ENCODE results near the gene ABAT. TPM values are rescaled to one million over a fixed set of nuclear protein-coding genes. Genes with fewer than 3 reads are reported as not detected.
A peak's percentile ranks its signal among the peaks of the same experiment; 100 is the strongest.

The ABAT gene
- total and polyA plus RNA-seq, 2 of the 8 experiments (the other 6 are each of a cell fraction or from before 2014, with no cell fraction given): 6.4 to 8.4 TPM

DNA sequence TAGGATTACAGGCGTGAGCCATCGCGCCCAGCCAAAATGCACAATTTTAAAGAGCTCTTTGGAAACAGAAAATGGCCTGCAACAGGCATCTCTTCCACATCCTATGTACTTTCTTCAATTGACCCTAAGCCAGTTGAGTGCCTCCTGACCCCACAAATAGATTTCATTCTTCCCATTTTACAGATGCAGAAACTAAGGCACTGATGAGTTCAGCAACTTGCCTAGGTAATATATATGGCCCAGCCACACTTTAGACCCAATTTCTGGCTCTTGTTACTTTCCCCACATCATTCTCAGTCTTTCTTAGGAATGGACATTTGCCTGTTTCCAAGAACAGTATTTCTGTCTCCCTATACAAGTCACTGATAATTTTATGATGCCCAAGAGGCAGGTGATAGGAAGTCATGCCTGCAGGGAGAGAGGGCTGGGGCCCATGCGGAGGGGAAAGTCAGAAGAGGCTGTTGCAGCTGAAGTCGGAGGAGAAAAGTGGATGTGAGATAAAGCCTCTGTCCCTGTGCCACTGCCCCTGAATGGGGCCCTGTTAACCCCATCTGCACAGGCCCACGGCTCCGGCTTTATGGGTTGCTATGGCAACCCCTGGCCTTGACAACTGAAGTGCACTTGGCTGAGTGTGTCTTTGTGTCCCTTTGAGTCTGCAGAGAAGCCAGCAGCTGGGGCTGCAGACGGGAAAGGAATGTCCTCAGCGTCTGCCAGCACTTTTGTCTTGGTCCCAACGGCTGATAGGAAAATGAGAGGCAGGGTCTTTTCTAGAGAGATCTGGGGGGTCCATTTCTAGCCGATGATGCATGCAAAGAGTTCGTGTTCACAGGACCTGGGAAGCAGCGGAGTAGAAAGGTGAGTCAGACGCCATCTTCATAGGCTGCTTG, 45.9 kb downstream of the ABAT start:
- no peak overlapping the region for H3K9ac ChIP-seq (replicated peaks in 1 of 4; ENCODE audit: extremely low read depth in 1 of 4, low read depth in 3 of 4, low read length in 3 of 4)
- POLR2A ChIA-PET (ENCODE audit: partially characterized antibody): interaction anchor here (1.2 to 1.5 kb wide), 2 partner anchors 30 to 63 kb away, joined by 3 to 4 read pairs; no protein-coding TSS in a partner anchor
- no peak overlapping the region for H4K8ac ChIP-seq (ENCODE audit: extremely low read depth, insufficient read depth, low read length)
- no peak overlapping the region for H2BK15ac ChIP-seq (ENCODE audit: low read length)
- no peak overlapping the region for H3K18ac ChIP-seq (ENCODE audit: extremely low read depth, low read length)
- no peaks in the 10 kb centered on the region for H3K36me3 ChIP-seq (ENCODE audit: control insufficient read depth in 2 of 4, insufficient read depth in 4 of 4, low read length in 3 of 4)
- no peaks in the 10 kb centered on the region for H4K20me1 ChIP-seq (replicated peaks in 1 of 2; ENCODE audit: control insufficient read depth in 1 of 2, insufficient read depth in 2 of 2, low read length in 2 of 2)
- no peak overlapping the region for H2AFZ ChIP-seq (ENCODE audit: low read length)
- H3K4me3 ChIP-seq (ENCODE audit: extremely low read depth in 1 of 4, insufficient read depth in 2 of 4, low read depth in 3 of 4, low read length in 4 of 4): no peak overlapping the region
- TF ChIP-seq JUN (IDR thresholded peaks at IDR 0.05; ENCODE audit: low read depth, low read length) (no peak), ASH2L (IDR thresholded peaks at IDR 0.05; ENCODE audit: low read length) (peak; percentile 28), SIN3A (conservative IDR thresholded peaks at IDR 0.05 in 1 of 2, IDR thresholded peaks at IDR 0.05 in 1 of 2; ENCODE audit: low read depth in 1 of 2, low read length in 2 of 2) (peak; percentile 64 to 75; a peak in 2 of 4 replicates), GTF2F1 (IDR thresholded peaks at IDR 0.05; ENCODE audit: borderline replicate concordance, low read depth, low read length) (no peak)
- H3K23ac ChIP-seq (ENCODE audit: insufficient read length): no peak overlapping the region
- H2AK5ac ChIP-seq (ENCODE audit: low read depth, low read length): no peak overlapping the region
- no peak overlapping the region for H2BK12ac ChIP-seq (ENCODE audit: low read depth, low read length)
- H3K56ac ChIP-seq (replicated peaks; ENCODE audit: insufficient read length, low read depth, low read length): no peak overlapping the region
- DNase-seq (ENCODE audit: low read depth in 1 of 2, low spot score in 2 of 2) (peak in 1 of 2 experiments; percentile 59), FAIRE-seq (no peak)
- H3K4me1 ChIP-seq (replicated peaks in 1 of 4; ENCODE audit: control insufficient read depth in 3 of 4, insufficient read depth in 4 of 4, low read length in 3 of 4): peaks cover 0 to 16% (median 7%) of the 10 kb centered on the region in 4 experiments; a peak in 6 of 7 replicates
- no peak overlapping the region for H3K4ac ChIP-seq (replicated peaks; ENCODE audit: insufficient read length, low read depth, low read length)
- no peak overlapping the region for H2BK20ac ChIP-seq (ENCODE audit: low read length)
- H3K9me3 ChIP-seq (ENCODE audit: insufficient read depth in 2 of 2, low read depth in 1 of 2, low read length in 1 of 2): no peaks in the 10 kb centered on the region
- WGBS, 2 experiments (ENCODE audit: extremely low coverage in 1 of 2, insufficient coverage in 1 of 2, insufficient read length in 1 of 2, insufficient replicate concordance in 2 of 2, low coverage in 1 of 2, low lambda C conversion rate in 2 of 2, missing lambda C conversion rate in 1 of 2): 77% methylated on average over 14 of the region's 14 CpGs; no CpG with 5 or more reads in 1 of the 2 experiments
- H3K79me2 ChIP-seq (ENCODE audit: control insufficient read depth in 1 of 2, insufficient read depth in 2 of 2, low read length in 2 of 2): no peaks in the 10 kb centered on the region
- H3K23me2 ChIP-seq (ENCODE audit: low read depth, low read length): no peaks in the 10 kb centered on the region
- H3K79me1 ChIP-seq (ENCODE audit: low read depth, low read length): no peaks in the 10 kb centered on the region
- no peak overlapping the region for H2BK5ac ChIP-seq (ENCODE audit: low read depth, low read length)
- no peak overlapping the region for H3K4me2 ChIP-seq (ENCODE audit: insufficient read depth in 1 of 2, low read depth in 2 of 2, low read length in 2 of 2)
- H3K27me3 ChIP-seq (replicated peaks in 1 of 4; ENCODE audit: control insufficient read depth in 3 of 4, extremely low read depth in 1 of 4, insufficient read depth in 3 of 4, low read length in 3 of 4): no peaks in the 10 kb centered on the region
- CTCF ChIA-PET (ENCODE audit: partially characterized antibody): interaction anchor here (1.0 to 1.4 kb wide), 3 partner anchors 58 to 184 kb away, joined by 3 to 4 read pairs (median 3); no protein-coding TSS in a partner anchor
- no peak overlapping the region for H3K27ac ChIP-seq (ENCODE audit: low read depth, low read length)
- H4K5ac ChIP-seq (ENCODE audit: insufficient read length, low read depth, low read length): no peak overlapping the region
- H3K14ac ChIP-seq (ENCODE audit: insufficient read length): no peak overlapping the region
- no peak overlapping the region for H4K91ac ChIP-seq (replicated peaks; ENCODE audit: insufficient read length, low read length)
- no peak overlapping the region for H2BK120ac ChIP-seq (replicated peaks; ENCODE audit: low read depth, low read length)
